Body of pancreas (tissue), 4 donors: Measurements from ENCODE around the gene CFAP53.

Experiments used
- CTCF ChIP-seq, 7 experiments: fragments of 450-650 bp in 4 of 7; fragments of 200-600 bp in 3 of 7; sonication (generic) in 3 of 7; IDR thresholded peaks; one replicate each; pipeline ENCODE4 v1.5.1; 2016 to 2019; ENCODE audit warnings: antibody characterized with exemption in 7 of 7
- POLR2A ChIP-seq, 3 donors: fragments of 450-650 bp; IDR thresholded peaks; one replicate each; pipeline ENCODE4 v1.6.1; 2016; ENCODE audit warnings: antibody characterized with exemption in 3 of 3, mild to moderate bottlenecking in 2 of 3

- TF ChIP-seq POLR2A (IDR thresholded peaks at IDR 0.05) (no peak), CTCF (IDR thresholded peaks at IDR 0.05) (no peak)
Observed at GRCh38 chr18:50313873-50314460, 47.7 kb upstream of the CFAP53 start.
